Measurements from ENCODE around the gene SCYL1. TPM values are rescaled to one million over a fixed set of nuclear protein-coding genes. Genes with fewer than 3 reads are reported as not detected.

SCYL1 gene
- total and polyA plus RNA-seq, 2 donors (not counting 1 experiment from before 2014, with no cell fraction given) = 76.5 to 85.5 TPM

GRCh38 chr11:65503368-65503948 is 21.4 kb upstream of the SCYL1 start:
- H3K9ac ChIP-seq (ENCODE audit: low read length) = peak overlapping the region; percentile 97
- H3K4me1 Mint-ChIP-seq = peaks cover 51% of the 10 kb centered on the region
- DNase-seq = no peak
- peak overlapping the region; percentile 97 for H3K4me2 ChIP-seq (replicated peaks; ENCODE audit: low read depth, low read length, poor library complexity, severe bottlenecking)
- no peaks in the 10 kb centered on the region for H3K9me3 ChIP-seq (ENCODE audit: control extremely low read depth in 1 of 3, control insufficient read depth in 2 of 3, insufficient read depth in 1 of 3, low read length in 2 of 3)
- ChIA-PET CTCF (interaction anchor here (1.2 to 17.5 kb wide), 6 partner anchors 9 to 132 kb away, joined by 3 to 541 read pairs (median 6); partner anchors contain the start of genes FRMD8, NEAT1 and SLC25A45), POLR2A (interaction anchor here (0.6 to 20.7 kb wide), 10 partner anchors 10 to 732 kb away, joined by 3 to 1159 read pairs (median 6); partner anchors contain the start of gene NEAT1)
- H3K4me1 ChIP-seq (ENCODE audit: control insufficient read depth in 2 of 2, insufficient read depth in 2 of 2, low read length in 2 of 2) = peaks cover 42 to 47% of the 10 kb centered on the region in 2 donors
- H3K27me3 Mint-ChIP-seq = no peaks in the 10 kb centered on the region
- H2AFZ ChIP-seq (ENCODE audit: insufficient read depth, low read depth, low read length, poor library complexity, severe bottlenecking) = no peak overlapping the region
- peak overlapping the region; percentile 39 for H3K27ac Mint-ChIP-seq
- intact Hi-C loops (cut with micrococcal nuclease) = no loop called here
- peaks cover 82% of the 10 kb centered on the region for H4K20me1 ChIP-seq (ENCODE audit: control insufficient read depth, insufficient read depth, low read length, poor library complexity, severe bottlenecking)
- no CpG with 5 or more reads among the region's 3 CpGs for WGBS (ENCODE audit: insufficient coverage)
- H3K27ac ChIP-seq (ENCODE audit: low read length in 2 of 2) = peak overlapping the region; percentile 0 to 99
- no peaks in the 10 kb centered on the region for H3K9me3 Mint-ChIP-seq (ENCODE audit: insufficient read depth)
- no peak overlapping the region for H3K4me3 Mint-ChIP-seq
- peaks cover 75% of the 10 kb centered on the region for H3K79me2 ChIP-seq (ENCODE audit: control insufficient read depth, insufficient read depth, low read length)
- H3K36me3 ChIP-seq (replicated peaks in 1 of 2; ENCODE audit: control extremely low read depth in 1 of 2, control insufficient read depth in 1 of 2, extremely low read depth in 1 of 2, insufficient read depth in 2 of 2, low read length in 1 of 2) = peaks cover 1 to 67% of the 10 kb centered on the region in 2 experiments
- no peak for ATAC-seq (ENCODE audit: low read depth)
- TF ChIP-seq, protein P1, sequence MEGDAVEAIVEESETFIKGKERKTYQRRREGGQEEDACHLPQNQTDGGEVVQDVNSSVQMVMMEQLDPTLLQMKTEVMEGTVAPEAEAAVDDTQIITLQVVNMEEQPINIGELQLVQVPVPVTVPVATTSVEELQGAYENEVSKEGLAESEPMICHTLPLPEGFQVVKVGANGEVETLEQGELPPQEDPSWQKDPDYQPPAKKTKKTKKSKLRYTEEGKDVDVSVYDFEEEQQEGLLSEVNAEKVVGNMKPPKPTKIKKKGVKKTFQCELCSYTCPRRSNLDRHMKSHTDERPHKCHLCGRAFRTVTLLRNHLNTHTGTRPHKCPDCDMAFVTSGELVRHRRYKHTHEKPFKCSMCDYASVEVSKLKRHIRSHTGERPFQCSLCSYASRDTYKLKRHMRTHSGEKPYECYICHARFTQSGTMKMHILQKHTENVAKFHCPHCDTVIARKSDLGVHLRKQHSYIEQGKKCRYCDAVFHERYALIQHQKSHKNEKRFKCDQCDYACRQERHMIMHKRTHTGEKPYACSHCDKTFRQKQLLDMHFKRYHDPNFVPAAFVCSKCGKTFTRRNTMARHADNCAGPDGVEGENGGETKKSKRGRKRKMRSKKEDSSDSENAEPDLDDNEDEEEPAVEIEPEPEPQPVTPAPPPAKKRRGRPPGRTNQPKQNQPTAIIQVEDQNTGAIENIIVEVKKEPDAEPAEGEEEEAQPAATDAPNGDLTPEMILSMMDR (IDR thresholded peaks at IDR 0.05) = no peak
- no peak for TF ChIP-seq EZH2 (IDR thresholded peaks at IDR 0.05; ENCODE audit: borderline replicate concordance, insufficient read depth, low read depth, low read length, poor library complexity, severe bottlenecking)
- H3K27me3 ChIP-seq (replicated peaks in 1 of 4; ENCODE audit: control extremely low read depth in 1 of 4, control insufficient read depth in 3 of 4, insufficient read depth in 4 of 4, low read length in 3 of 4) = no peaks in the 10 kb centered on the region
- peak overlapping the region; percentile 76 to 100 (median 93) for H3K4me3 ChIP-seq (ENCODE audit: control extremely low read depth in 1 of 5, extremely low read depth in 1 of 5, insufficient read depth in 1 of 5, low read depth in 2 of 5, low read length in 4 of 5)

Measured in B cell (primary cell).